ENCODE results near the gene MMP20.
"Not testable (repeated sequence)": the region's sequence is repeated elsewhere in the genome, so short reads cannot be mapped to it uniquely, and the experiment has no call there.

DNA sequence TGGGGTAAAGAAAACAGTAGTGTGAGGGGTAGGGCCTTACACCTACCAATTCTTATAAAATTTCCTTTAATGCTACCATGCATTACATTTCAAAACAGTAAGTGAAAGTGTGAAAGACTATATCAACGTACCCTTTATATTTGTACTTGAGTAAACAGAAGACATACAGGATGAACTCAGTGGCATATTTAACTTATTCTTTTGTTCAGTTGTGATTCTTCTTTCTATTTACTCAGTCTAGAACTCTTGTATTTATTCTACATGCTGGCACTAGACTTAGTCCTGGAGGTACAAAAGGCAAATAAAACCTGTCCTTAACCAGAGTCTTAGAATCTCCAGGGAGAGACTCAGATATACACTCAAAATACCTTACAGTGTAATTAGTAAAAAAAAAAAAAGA lies 4.8 kb upstream of the MMP20 start:
- TF ChIP-seq, protein P1, sequence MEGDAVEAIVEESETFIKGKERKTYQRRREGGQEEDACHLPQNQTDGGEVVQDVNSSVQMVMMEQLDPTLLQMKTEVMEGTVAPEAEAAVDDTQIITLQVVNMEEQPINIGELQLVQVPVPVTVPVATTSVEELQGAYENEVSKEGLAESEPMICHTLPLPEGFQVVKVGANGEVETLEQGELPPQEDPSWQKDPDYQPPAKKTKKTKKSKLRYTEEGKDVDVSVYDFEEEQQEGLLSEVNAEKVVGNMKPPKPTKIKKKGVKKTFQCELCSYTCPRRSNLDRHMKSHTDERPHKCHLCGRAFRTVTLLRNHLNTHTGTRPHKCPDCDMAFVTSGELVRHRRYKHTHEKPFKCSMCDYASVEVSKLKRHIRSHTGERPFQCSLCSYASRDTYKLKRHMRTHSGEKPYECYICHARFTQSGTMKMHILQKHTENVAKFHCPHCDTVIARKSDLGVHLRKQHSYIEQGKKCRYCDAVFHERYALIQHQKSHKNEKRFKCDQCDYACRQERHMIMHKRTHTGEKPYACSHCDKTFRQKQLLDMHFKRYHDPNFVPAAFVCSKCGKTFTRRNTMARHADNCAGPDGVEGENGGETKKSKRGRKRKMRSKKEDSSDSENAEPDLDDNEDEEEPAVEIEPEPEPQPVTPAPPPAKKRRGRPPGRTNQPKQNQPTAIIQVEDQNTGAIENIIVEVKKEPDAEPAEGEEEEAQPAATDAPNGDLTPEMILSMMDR (IDR thresholded peaks at IDR 0.05), result not testable (repeated sequence)
- not testable (repeated sequence) for TF ChIP-seq POLR2A (IDR thresholded peaks at IDR 0.05)

All from heart left ventricle (tissue), 13 donors.